Measurements from ENCODE around the gene XYLT2.
A peak's percentile ranks its signal among the peaks of the same experiment; 100 is the strongest.
"Not testable (repeated sequence)": the region's sequence is repeated elsewhere in the genome, so short reads cannot be mapped to it uniquely, and the experiment has no call there.

XYLT2 gene

GRCh38 chr17:50345432-50346312 lies at the start of gene XYLT2:
TSS of gene XYLT2 (plus strand) at chr17:50346126. CDS start at chr17:50346141, 15 bp downstream.
- DNase-seq: peak; percentile 88

GRCh38 chr17:50297407-50297865 lies 48.5 kb upstream of the XYLT2 start:
- DNase-seq: peak; percentile 83

- DNase-seq: no peak
These were observed 47.9 kb upstream of the XYLT2 start for GRCh38 chr17:50298018-50298417.

GRCh38 chr17:50299776-50300175 lies 46.1 kb upstream of the XYLT2 start:
- DNase-seq: no peak

- DNase-seq: not testable (repeated sequence)
These were observed 45.1 kb upstream of the XYLT2 start for GRCh38 chr17:50300824-50301223.

GRCh38 chr17:50301891-50302584 lies 43.9 kb upstream of the XYLT2 start:
- DNase-seq: no peak

- DNase-seq: no peak
These were observed 42.9 kb upstream of the XYLT2 start for GRCh38 chr17:50303051-50303450.

GRCh38 chr17:50303596-50303995 lies 42.3 kb upstream of the XYLT2 start:
- no peak for DNase-seq

GRCh38 chr17:50304781-50305404 lies 41.0 kb upstream of the XYLT2 start:
- no peak for DNase-seq

GRCh38 chr17:50307654-50308053 lies 38.3 kb upstream of the XYLT2 start:
- DNase-seq: no peak

- no peak for DNase-seq
These were observed 37.3 kb upstream of the XYLT2 start for GRCh38 chr17:50308666-50309065.

GRCh38 chr17:50310455-50311111 lies 35.3 kb upstream of the XYLT2 start:
- DNase-seq: no peak

GRCh38 chr17:50311112-50311460 lies 34.8 kb upstream of the XYLT2 start:
- no peak for DNase-seq

GRCh38 chr17:50311483-50311882 lies 34.4 kb upstream of the XYLT2 start:
- DNase-seq: no peak

GRCh38 chr17:50312308-50312707 lies 33.6 kb upstream of the XYLT2 start:
- no peak for DNase-seq

GRCh38 chr17:50314456-50315011 lies 31.4 kb upstream of the XYLT2 start:
- no peak for DNase-seq

- DNase-seq: no peak
These were observed 29.8 kb upstream of the XYLT2 start for GRCh38 chr17:50316016-50316587.

GRCh38 chr17:50316660-50317059 lies 29.3 kb upstream of the XYLT2 start:
- not testable (repeated sequence) for DNase-seq

- DNase-seq: no peak
These were observed 28.8 kb upstream of the XYLT2 start for GRCh38 chr17:50317121-50317520.

- no peak for DNase-seq
These were observed 27.2 kb upstream of the XYLT2 start for GRCh38 chr17:50318501-50319285.

- no peak for DNase-seq
These were observed 26.5 kb upstream of the XYLT2 start for GRCh38 chr17:50319306-50320004.
